PFSK-1 (cell line): ENCODE data around the gene MSI2.

Experiments used
- FOXP2 ChIP-seq: optimal IDR thresholded peaks from 2 replicates; pipeline ENCODE3; 2011; ENCODE audit warnings: borderline replicate concordance, control low read depth, inconsistent platforms; ENCODE audit not compliant: insufficient read depth; ENCODE audit errors: extremely low read length, extremely low read depth
- POLR2AphosphoS5 ChIP-seq: IDR thresholded peaks from 2 replicates; pipeline ENCODE4 v1.6.1; 2012; ENCODE audit warnings: low read depth, mild to moderate bottlenecking, control low read depth, low read length, moderate library complexity
- SIN3A ChIP-seq: IDR thresholded peaks from 2 replicates; pipeline ENCODE4 v1.6.1; 2012; ENCODE audit warnings: mild to moderate bottlenecking, low read length, moderate library complexity, borderline replicate concordance; ENCODE audit not compliant: insufficient read depth
- TAF1 ChIP-seq: IDR thresholded peaks from 2 replicates; pipeline ENCODE4 v1.6.1; 2012; ENCODE audit warnings: low read length, control low read depth, borderline replicate concordance; ENCODE audit not compliant: insufficient read depth
- TF ChIP-seq, protein P1 (sequence below), 2 experiments: IDR thresholded peaks; 2 replicates each; pipeline versions ENCODE4 v1.6.1 to v1.8.0; 2011 to 2012; ENCODE audit warnings: low read depth in 2 of 2, low read length in 2 of 2, control low read depth in 1 of 2, inconsistent platforms in 1 of 2, mild to moderate bottlenecking in 1 of 2, moderate library complexity in 1 of 2; ENCODE audit not compliant: insufficient read depth in 1 of 2

DNA sequence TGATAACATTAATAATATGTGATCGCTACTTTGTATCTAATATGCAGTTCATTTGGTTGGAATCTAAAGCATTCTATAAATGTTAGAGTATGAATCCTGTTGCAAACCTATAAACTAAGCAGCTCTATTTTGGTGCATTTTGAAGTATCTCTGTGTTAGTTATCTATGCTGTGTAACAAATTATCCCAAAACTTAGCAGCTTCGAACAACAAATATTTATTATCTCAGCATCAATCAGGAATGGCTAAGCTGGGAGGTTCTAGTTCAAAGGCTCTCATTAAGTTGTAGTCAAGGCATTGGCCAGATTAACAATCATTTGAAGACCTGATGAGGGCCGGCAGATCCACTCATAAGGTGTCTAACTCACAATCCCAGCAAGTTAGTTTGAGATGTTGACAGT, 10.1 kb upstream of the MSI2 start:
- no peak for TF ChIP-seq TAF1
- no peak for TF ChIP-seq POLR2AphosphoS5
- TF ChIP-seq, protein P1, sequence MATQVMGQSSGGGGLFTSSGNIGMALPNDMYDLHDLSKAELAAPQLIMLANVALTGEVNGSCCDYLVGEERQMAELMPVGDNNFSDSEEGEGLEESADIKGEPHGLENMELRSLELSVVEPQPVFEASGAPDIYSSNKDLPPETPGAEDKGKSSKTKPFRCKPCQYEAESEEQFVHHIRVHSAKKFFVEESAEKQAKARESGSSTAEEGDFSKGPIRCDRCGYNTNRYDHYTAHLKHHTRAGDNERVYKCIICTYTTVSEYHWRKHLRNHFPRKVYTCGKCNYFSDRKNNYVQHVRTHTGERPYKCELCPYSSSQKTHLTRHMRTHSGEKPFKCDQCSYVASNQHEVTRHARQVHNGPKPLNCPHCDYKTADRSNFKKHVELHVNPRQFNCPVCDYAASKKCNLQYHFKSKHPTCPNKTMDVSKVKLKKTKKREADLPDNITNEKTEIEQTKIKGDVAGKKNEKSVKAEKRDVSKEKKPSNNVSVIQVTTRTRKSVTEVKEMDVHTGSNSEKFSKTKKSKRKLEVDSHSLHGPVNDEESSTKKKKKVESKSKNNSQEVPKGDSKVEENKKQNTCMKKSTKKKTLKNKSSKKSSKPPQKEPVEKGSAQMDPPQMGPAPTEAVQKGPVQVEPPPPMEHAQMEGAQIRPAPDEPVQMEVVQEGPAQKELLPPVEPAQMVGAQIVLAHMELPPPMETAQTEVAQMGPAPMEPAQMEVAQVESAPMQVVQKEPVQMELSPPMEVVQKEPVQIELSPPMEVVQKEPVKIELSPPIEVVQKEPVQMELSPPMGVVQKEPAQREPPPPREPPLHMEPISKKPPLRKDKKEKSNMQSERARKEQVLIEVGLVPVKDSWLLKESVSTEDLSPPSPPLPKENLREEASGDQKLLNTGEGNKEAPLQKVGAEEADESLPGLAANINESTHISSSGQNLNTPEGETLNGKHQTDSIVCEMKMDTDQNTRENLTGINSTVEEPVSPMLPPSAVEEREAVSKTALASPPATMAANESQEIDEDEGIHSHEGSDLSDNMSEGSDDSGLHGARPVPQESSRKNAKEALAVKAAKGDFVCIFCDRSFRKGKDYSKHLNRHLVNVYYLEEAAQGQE (IDR thresholded peaks at IDR 0.05; ENCODE audit: insufficient read depth in 1 of 2, low read depth in 2 of 2, low read length in 2 of 2) = no peak
- no peak for TF ChIP-seq SIN3A
- TF ChIP-seq FOXP2 = no peak
